ENCODE data around the gene ESR2. TPM values are rescaled to one million over a fixed set of nuclear protein-coding genes. Genes with fewer than 3 reads are reported as not detected.

Gene ESR2
- total RNA-seq, 1 experiment from 2014 or later = 0.15 TPM

DNA sequence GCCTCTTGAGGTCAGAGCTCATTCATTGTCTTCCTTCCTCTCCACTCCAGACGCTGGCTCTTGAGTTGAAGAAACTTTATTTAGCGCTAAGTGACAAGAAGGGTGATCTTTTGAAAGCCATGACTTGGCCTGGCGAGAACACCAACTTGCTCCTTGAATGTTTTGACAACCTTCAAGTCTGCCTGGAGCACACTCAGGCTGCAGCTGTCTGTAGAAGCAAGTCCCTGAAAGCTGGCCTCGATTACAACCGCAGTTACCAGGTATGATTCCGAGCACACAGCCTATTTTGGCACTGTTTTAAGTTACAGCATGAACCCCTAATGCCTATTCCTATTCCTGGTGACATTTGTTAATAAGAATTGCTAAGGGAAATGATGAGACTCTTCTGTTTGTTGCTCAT lies 167.6 kb downstream of the ESR2 start:
- H2BK5ac ChIP-seq (ENCODE audit: insufficient read length, low read length) = no peak overlapping the region
- H3K4me2 ChIP-seq (ENCODE audit: insufficient read depth, insufficient read length, low read length) = no peak overlapping the region
- H3K14ac ChIP-seq (ENCODE audit: insufficient read depth, low read length) = no peak overlapping the region
- H2BK12ac ChIP-seq (ENCODE audit: insufficient read length, low read depth, low read length) = no peak overlapping the region
- no peak for DNase-seq
- H2AFZ ChIP-seq (ENCODE audit: low read length) = no peak overlapping the region
- no peaks in the 10 kb centered on the region for H3K27me3 Mint-ChIP-seq (ENCODE audit: low read depth)
- H2BK15ac ChIP-seq (ENCODE audit: low read depth, low read length) = no peak overlapping the region
- no peak overlapping the region for H3K4me3 Mint-ChIP-seq
- H3K9ac ChIP-seq (ENCODE audit: extremely low read depth, insufficient read length, low read length) = no peak overlapping the region
- no peak overlapping the region for H3K4ac ChIP-seq (ENCODE audit: low read depth, low read length)
- H4K91ac ChIP-seq (ENCODE audit: insufficient read length, low read depth, low read length) = no peak overlapping the region
- no peaks in the 10 kb centered on the region for H3K27me3 ChIP-seq (ENCODE audit: insufficient read depth, low read length)
- peaks cover 8 to 43% (median 38%) of the 10 kb centered on the region in 3 experiments; a peak in 6 of 7 replicates for H3K36me3 Mint-ChIP-seq (ENCODE audit: insufficient read depth in 1 of 3, low read depth in 3 of 3)
- no peak overlapping the region for H3K27ac Mint-ChIP-seq
- H4K5ac ChIP-seq (ENCODE audit: insufficient read length, low read depth, low read length) = no peak overlapping the region
- no peak overlapping the region for H3T11ph ChIP-seq (ENCODE audit: low read length)
- H3K4me1 Mint-ChIP-seq = no peaks in the 10 kb centered on the region
- H3K4me1 ChIP-seq (ENCODE audit: insufficient read depth, low read length) = no peaks in the 10 kb centered on the region
- H3K9me3 Mint-ChIP-seq = no peaks in the 10 kb centered on the region
- no peaks in the 10 kb centered on the region for H4K20me1 ChIP-seq (ENCODE audit: control insufficient read depth, insufficient read depth, insufficient read length)
- no peak overlapping the region for H4K8ac ChIP-seq (replicated peaks; ENCODE audit: insufficient read length, low read depth, low read length)
- H3K56ac ChIP-seq (ENCODE audit: insufficient read length, low read depth, low read length) = no peak overlapping the region
- no peak overlapping the region for H3K18ac ChIP-seq (ENCODE audit: insufficient read length, low read depth, low read length)
- no peak overlapping the region for H2BK120ac ChIP-seq (ENCODE audit: low read depth, low read length, poor library complexity, severe bottlenecking)
- no peaks in the 10 kb centered on the region for H3K79me1 ChIP-seq (ENCODE audit: insufficient read depth, low read depth, low read length, poor library complexity, severe bottlenecking)
- no peak overlapping the region for H3K27ac ChIP-seq (ENCODE audit: insufficient read length, low read depth, low read length)
- H2BK20ac ChIP-seq (ENCODE audit: low read depth, low read length, poor library complexity, severe bottlenecking) = no peak overlapping the region
- no peaks in the 10 kb centered on the region for H3K79me2 ChIP-seq (ENCODE audit: insufficient read depth, low read length)
- H2AK5ac ChIP-seq (ENCODE audit: insufficient read length, low read length) = no peak overlapping the region
- no peaks in the 10 kb centered on the region for H3K23me2 ChIP-seq (ENCODE audit: insufficient read length, low read depth, low read length, poor library complexity, severe bottlenecking)
- no peak for TF ChIP-seq CTCF (conservative IDR thresholded peaks at IDR 0.05)
- H3K23ac ChIP-seq (ENCODE audit: insufficient read length, low read depth, low read length) = no peak overlapping the region
- H3K9me3 ChIP-seq (ENCODE audit: control insufficient read depth, low read depth, low read length) = no peaks in the 10 kb centered on the region
- no CpG with 5 or more reads among the region's 6 CpGs for WGBS (ENCODE audit: extremely low coverage, insufficient read length, low lambda C conversion rate)
